ENCODE measurements around the gene PIK3CD. TPM values are rescaled to one million over a fixed set of nuclear protein-coding genes. Genes with fewer than 3 reads are reported as not detected.

Gene PIK3CD
- total and polyA plus RNA-seq, 2 experiments from 2014 or later: 1.2 to 1.3 TPM

DNA sequence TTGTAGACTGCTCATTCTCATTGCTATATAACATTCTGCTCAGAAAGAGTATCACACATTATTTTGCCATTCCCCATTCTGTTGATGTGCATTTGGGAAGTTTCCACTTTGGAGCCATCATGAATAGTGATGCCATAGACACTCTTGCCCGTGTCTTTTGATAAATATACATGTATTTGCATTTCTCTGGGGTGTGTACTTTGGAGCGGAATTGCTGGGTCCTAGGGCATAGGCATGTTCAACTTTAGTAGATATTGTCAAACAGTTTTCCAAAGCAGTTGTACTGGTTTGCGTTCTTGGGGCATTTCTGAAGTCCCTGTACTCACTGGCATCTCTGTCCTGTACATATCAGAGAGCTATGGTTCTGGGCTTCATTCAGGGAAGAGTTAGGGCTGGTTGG, 52.1 kb downstream of the PIK3CD start:
- H3K4me3 ChIP-seq: no peak overlapping the region
- no peaks in the 10 kb centered on the region for H3K4me1 ChIP-seq (ENCODE audit: insufficient read depth)
- H3K9me3 ChIP-seq (ENCODE audit: low read depth): no peaks in the 10 kb centered on the region
- H3K9me2 ChIP-seq (replicated peaks; ENCODE audit: insufficient read depth): no peaks in the 10 kb centered on the region
- no peaks in the 10 kb centered on the region for H4K20me1 ChIP-seq (ENCODE audit: insufficient read depth, poor library complexity, severe bottlenecking)
- H3K4me2 ChIP-seq: no peak overlapping the region
- H3K27me3 ChIP-seq: no peaks in the 10 kb centered on the region
- no peak for DNase-seq (ENCODE audit: low spot score)
- no peak overlapping the region for H3K27ac ChIP-seq
- H2AFZ ChIP-seq: no peak overlapping the region
- no peaks in the 10 kb centered on the region for H3K79me2 ChIP-seq
- H3K36me3 ChIP-seq (replicated peaks; ENCODE audit: insufficient read depth, low read depth): no peaks in the 10 kb centered on the region
- TF ChIP-seq EZH2phosphoT487 (IDR thresholded peaks at IDR 0.05; ENCODE audit: low read depth, severe bottlenecking, unreplicated experiment): no peak
- TF ChIP-seq, protein P1, sequence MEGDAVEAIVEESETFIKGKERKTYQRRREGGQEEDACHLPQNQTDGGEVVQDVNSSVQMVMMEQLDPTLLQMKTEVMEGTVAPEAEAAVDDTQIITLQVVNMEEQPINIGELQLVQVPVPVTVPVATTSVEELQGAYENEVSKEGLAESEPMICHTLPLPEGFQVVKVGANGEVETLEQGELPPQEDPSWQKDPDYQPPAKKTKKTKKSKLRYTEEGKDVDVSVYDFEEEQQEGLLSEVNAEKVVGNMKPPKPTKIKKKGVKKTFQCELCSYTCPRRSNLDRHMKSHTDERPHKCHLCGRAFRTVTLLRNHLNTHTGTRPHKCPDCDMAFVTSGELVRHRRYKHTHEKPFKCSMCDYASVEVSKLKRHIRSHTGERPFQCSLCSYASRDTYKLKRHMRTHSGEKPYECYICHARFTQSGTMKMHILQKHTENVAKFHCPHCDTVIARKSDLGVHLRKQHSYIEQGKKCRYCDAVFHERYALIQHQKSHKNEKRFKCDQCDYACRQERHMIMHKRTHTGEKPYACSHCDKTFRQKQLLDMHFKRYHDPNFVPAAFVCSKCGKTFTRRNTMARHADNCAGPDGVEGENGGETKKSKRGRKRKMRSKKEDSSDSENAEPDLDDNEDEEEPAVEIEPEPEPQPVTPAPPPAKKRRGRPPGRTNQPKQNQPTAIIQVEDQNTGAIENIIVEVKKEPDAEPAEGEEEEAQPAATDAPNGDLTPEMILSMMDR (IDR thresholded peaks at IDR 0.05; ENCODE audit: poor library complexity): no peak
- 97% methylated on average over 3 of the region's 3 CpGs for WGBS (ENCODE audit: low lambda C conversion rate, missing lambda C conversion rate)

DNA sequence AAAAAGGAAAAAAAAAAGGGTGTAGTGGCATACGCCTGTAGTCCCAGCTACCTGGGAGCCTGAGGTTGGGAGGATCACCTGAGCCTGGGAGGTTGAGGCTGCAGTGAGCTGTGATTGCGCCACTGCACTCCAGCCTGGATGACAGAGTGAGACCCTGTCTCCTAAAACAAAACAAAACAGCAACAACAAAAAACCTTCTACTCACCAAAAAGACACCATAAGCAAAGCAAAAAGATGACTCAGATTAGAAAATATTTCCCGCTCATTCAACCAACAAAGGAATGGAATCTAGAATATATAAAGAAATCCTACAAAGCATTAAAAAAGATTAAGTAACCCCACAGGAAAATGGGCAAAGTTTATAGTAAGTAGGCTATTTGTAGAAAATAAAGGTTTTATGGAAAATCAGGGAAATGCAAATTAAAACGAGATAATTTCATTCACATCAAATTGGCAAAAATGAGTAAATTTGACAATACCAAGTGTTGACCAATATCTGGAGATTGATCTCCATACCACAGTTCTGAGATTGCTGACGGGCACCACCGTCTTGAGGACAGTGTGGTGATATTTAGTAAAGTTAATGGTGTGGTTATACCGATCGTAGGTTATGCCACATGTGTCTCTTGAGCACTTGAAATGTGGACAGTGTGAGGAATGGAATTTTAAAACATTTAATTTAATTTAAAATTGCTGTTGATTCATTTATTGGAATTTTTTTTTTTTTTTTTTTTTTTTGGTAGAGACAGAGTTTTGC, 54.0 kb downstream of the PIK3CD start:
- no peak overlapping the region for H3K27ac ChIP-seq
- H3K4me1 ChIP-seq (ENCODE audit: insufficient read depth): no peaks in the 10 kb centered on the region
- H3K36me3 ChIP-seq (replicated peaks; ENCODE audit: insufficient read depth, low read depth): no peaks in the 10 kb centered on the region
- H3K4me3 ChIP-seq: no peak overlapping the region
- no peak for DNase-seq (ENCODE audit: low spot score)
- 89% methylated on average over 8 of the region's 8 CpGs for WGBS (ENCODE audit: low lambda C conversion rate, missing lambda C conversion rate)
- no peak overlapping the region for H2AFZ ChIP-seq
- TF ChIP-seq, protein P1 (IDR thresholded peaks at IDR 0.05; ENCODE audit: poor library complexity): no peak
- TF ChIP-seq EZH2phosphoT487 (IDR thresholded peaks at IDR 0.05; ENCODE audit: low read depth, severe bottlenecking, unreplicated experiment): no peak
- TF ChIP-seq EZH2 (IDR thresholded peaks at IDR 0.05; ENCODE audit: borderline replicate concordance): no peak
- no peaks in the 10 kb centered on the region for H3K9me3 ChIP-seq (ENCODE audit: low read depth)
- no peaks in the 10 kb centered on the region for H3K9me2 ChIP-seq (replicated peaks; ENCODE audit: insufficient read depth)
- H3K27me3 ChIP-seq: no peaks in the 10 kb centered on the region
- H3K4me2 ChIP-seq: no peak overlapping the region
- no peaks in the 10 kb centered on the region for H3K79me2 ChIP-seq
- no peaks in the 10 kb centered on the region for H4K20me1 ChIP-seq (ENCODE audit: insufficient read depth, poor library complexity, severe bottlenecking)

DNA sequence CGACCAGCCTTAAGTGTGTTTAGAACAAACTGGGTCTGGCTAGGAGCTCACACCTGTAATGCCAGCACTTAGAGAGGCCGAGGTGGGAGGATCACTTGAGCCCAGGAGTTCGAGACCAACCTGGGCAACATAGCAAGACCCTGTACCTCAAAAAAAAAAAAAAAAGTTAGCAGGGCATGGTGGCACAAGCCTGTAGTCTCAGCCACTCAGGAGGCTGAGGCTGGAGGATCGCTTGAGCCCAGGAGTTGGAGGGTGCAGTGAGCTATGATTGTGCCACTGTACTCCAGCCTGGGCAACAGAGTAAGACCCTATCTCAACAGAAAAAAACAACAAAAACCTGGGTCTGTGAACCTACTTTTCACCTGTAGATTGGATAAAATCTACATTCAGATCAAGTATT, 54.6 kb downstream of the PIK3CD start:
- Histone ChIP-seq H3K9me3 (ENCODE audit: low read depth) (no peaks in the 10 kb centered on the region), H3K79me2 (no peaks in the 10 kb centered on the region), H3K4me2 (no peak overlapping the region), H3K36me3 (replicated peaks; ENCODE audit: insufficient read depth, low read depth) (no peaks in the 10 kb centered on the region), H2AFZ (no peak overlapping the region), H3K4me1 (ENCODE audit: insufficient read depth) (no peaks in the 10 kb centered on the region), H3K9me2 (replicated peaks; ENCODE audit: insufficient read depth) (no peaks in the 10 kb centered on the region), H3K27ac (no peak overlapping the region), H3K4me3 (no peak overlapping the region), H3K27me3 (no peaks in the 10 kb centered on the region), H4K20me1 (ENCODE audit: insufficient read depth, poor library complexity, severe bottlenecking) (no peaks in the 10 kb centered on the region)
- TF ChIP-seq, protein P1 (IDR thresholded peaks at IDR 0.05; ENCODE audit: poor library complexity): no peak
- TF ChIP-seq EZH2phosphoT487 (IDR thresholded peaks at IDR 0.05; ENCODE audit: low read depth, severe bottlenecking, unreplicated experiment) (no peak), EZH2 (IDR thresholded peaks at IDR 0.05; ENCODE audit: borderline replicate concordance) (no peak)
- no peak for DNase-seq (ENCODE audit: low spot score)
- WGBS (ENCODE audit: low lambda C conversion rate, missing lambda C conversion rate): 90% methylated on average over 4 of the region's 4 CpGs
